ENCODE measurements around the gene SERPINB6. TPM values are rescaled to one million over a fixed set of nuclear protein-coding genes. Genes with fewer than 3 reads are reported as not detected.
"Not testable (repeated sequence)": the region's sequence is repeated elsewhere in the genome, so short reads cannot be mapped to it uniquely, and the experiment has no call there.

Gene SERPINB6
- total and polyA plus RNA-seq, 7 experiments from 2014 or later = 19.7 to 94.2 (median 56.6) TPM

DNA sequence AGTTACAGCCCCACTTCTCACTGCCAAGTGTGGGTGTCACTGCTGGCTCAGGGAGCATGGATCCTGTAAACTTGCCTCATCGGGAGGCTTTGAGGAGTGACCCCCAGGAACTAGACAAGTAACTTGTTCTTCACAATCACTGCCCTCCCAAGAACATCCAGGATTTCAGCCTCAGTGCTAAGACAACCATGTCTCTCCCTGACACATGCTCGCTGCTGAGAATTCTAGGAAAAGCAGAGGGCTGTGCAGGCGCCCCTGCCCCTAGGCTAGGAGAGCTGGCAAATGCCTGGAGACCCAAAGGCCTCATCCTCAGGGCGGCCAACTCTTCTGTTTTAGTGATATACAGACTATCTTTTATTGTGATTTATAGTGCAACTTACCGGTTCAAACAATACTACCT lies 31.9 kb upstream of the SERPINB6 start:
- CTCF ChIA-PET; H3K27me3 ChIP-seq (ENCODE audit: control insufficient read depth in 2 of 2, insufficient read depth in 2 of 2, low read length in 2 of 2); ATAC-seq; H3K27me3 Mint-ChIP-seq; H3K9me3 ChIP-seq (ENCODE audit: control insufficient read depth in 2 of 3, low read length in 3 of 3); H3K4me3 ChIP-seq (ENCODE audit: low read length); DNase-seq; H3K27ac ChIP-seq (ENCODE audit: low read depth, low read length); H3K4me3 Mint-ChIP-seq; H3K9me3 Mint-ChIP-seq: not testable (repeated sequence)
- Histone ChIP-seq H3K36me3 (ENCODE audit: control insufficient read depth in 2 of 3, insufficient read depth in 3 of 3, low read length in 3 of 3) (peaks cover 0 to 30% (median 3%) of the 10 kb centered on the region in 3 experiments), H3K4me1 (ENCODE audit: control insufficient read depth in 2 of 2, insufficient read depth in 2 of 2, low read length in 2 of 2) (peaks cover 5 to 18% of the 10 kb centered on the region in 2 donors)
- POLR2A ChIA-PET = interaction anchor here (0.6 kb wide), 1 partner anchor 65 kb away, joined by 3 read pairs; the partner anchor contains the start of gene RIPK1
- H3K27ac Mint-ChIP-seq = peak overlapping the region in 1 of 9 donors; percentile 27
- peaks cover 12 to 36% (median 30%) of the 10 kb centered on the region in 7 donors for H3K4me1 Mint-ChIP-seq
- peaks cover 4 to 35% (median 31%) of the 10 kb centered on the region in 5 donors for H3K36me3 Mint-ChIP-seq
- intact Hi-C loops (cut with micrococcal nuclease) = loop anchor here in 1 of 2 donors (10.0 kb wide), 1 partner anchor 1772 kb away; the partner anchor contains the start of gene CDYL

GRCh38 chr6:3001773-3002293 lies 30.5 kb upstream of the SERPINB6 start:
- H3K36me3 ChIP-seq (ENCODE audit: control insufficient read depth in 2 of 3, insufficient read depth in 3 of 3, low read length in 3 of 3) = peaks cover 0 to 26% (median 3%) of the 10 kb centered on the region in 3 experiments
- intact Hi-C loops (cut with micrococcal nuclease) = loop anchor here (1.0 to 10.0 kb wide), 2 partner anchors 21 to 1773 kb away; partner anchors contain the start of gene CDYL (in 1 of the 2)
- Mint-ChIP-seq H3K27ac (peak overlapping the region in 4 of 9 donors; percentile 4 to 76 (median 29)), H3K4me3 (peak overlapping the region in 7 of 10 donors; percentile 4 to 50 (median 43)), H3K36me3 (peaks cover 3 to 24% (median 19%) of the 10 kb centered on the region in 5 donors), H3K4me1 (peaks cover 12 to 40% (median 28%) of the 10 kb centered on the region in 7 donors), H3K9me3 (peaks cover 0 to 2% (median 0%) of the 10 kb centered on the region in 11 donors), H3K27me3 (no peaks in the 10 kb centered on the region)
- peak in 6 of 9 donors; percentile 23 to 45 (median 33) for DNase-seq
- no peaks in the 10 kb centered on the region for H3K27me3 ChIP-seq (ENCODE audit: control insufficient read depth in 2 of 2, insufficient read depth in 2 of 2, low read length in 2 of 2)
- no peak overlapping the region for H3K4me3 ChIP-seq (ENCODE audit: low read length)
- H3K4me1 ChIP-seq (ENCODE audit: control insufficient read depth in 2 of 2, insufficient read depth in 2 of 2, low read length in 2 of 2) = peaks cover 5 to 18% of the 10 kb centered on the region in 2 donors
- H3K9me3 ChIP-seq (ENCODE audit: control insufficient read depth in 2 of 3, low read length in 3 of 3) = no peaks in the 10 kb centered on the region
- CTCF ChIA-PET = interaction anchor here (0.6 to 1.7 kb wide), 7 partner anchors 18 to 793 kb away, joined by 3 to 6 read pairs (median 3); no protein-coding TSS in a partner anchor
- POLR2A ChIA-PET = interaction anchor here (0.6 to 4.2 kb wide), 11 partner anchors 8 to 67 kb away, joined by 3 to 53 read pairs (median 7); no protein-coding TSS in a partner anchor
- no peak overlapping the region for H3K27ac ChIP-seq (ENCODE audit: low read depth, low read length)
- peak; percentile 10 for ATAC-seq

- Histone ChIP-seq H3K36me3 (ENCODE audit: control insufficient read depth in 2 of 3, insufficient read depth in 3 of 3, low read length in 3 of 3) (peaks cover 0 to 20% (median under 1%) of the 10 kb centered on the region in 3 experiments), H3K27ac (ENCODE audit: low read depth, low read length) (no peak overlapping the region), H3K4me1 (ENCODE audit: control insufficient read depth in 2 of 2, insufficient read depth in 2 of 2, low read length in 2 of 2) (peaks cover 5 to 18% of the 10 kb centered on the region in 2 donors), H3K4me3 (ENCODE audit: low read length) (no peak overlapping the region), H3K27me3 (ENCODE audit: control insufficient read depth in 2 of 2, insufficient read depth in 2 of 2, low read length in 2 of 2) (no peaks in the 10 kb centered on the region), H3K9me3 (ENCODE audit: control insufficient read depth in 2 of 3, low read length in 3 of 3) (no peaks in the 10 kb centered on the region)
- DNase-seq (no peak), ATAC-seq (no peak)
- intact Hi-C loops (cut with micrococcal nuclease) = loop anchor here in 1 of 2 donors (10.0 kb wide), 1 partner anchor 1774 kb away; the partner anchor contains the start of gene CDYL
- POLR2A ChIA-PET = interaction anchor here (0.6 to 4.2 kb wide), 13 partner anchors 9 to 67 kb away, joined by 3 to 53 read pairs (median 5); no protein-coding TSS in a partner anchor
- Mint-ChIP-seq H3K27ac (peak overlapping the region in 3 of 9 donors; percentile 1 to 85 (median 41)), H3K36me3 (peaks cover 0 to 18% (median 13%) of the 10 kb centered on the region in 5 donors), H3K27me3 (no peaks in the 10 kb centered on the region), H3K4me1 (peaks cover 11 to 39% (median 26%) of the 10 kb centered on the region in 7 donors), H3K4me3 (peak overlapping the region; percentile 83 to 94 (median 90)), H3K9me3 (peaks cover 0 to 2% (median 0%) of the 10 kb centered on the region in 11 donors)
- CTCF ChIA-PET = interaction anchor here (0.6 to 1.7 kb wide), 7 partner anchors 11 to 246 kb away, joined by 3 read pairs; no protein-coding TSS in a partner anchor
Observed at GRCh38 chr6:3001146-3001772, 29.9 kb upstream of the SERPINB6 start.

DNA sequence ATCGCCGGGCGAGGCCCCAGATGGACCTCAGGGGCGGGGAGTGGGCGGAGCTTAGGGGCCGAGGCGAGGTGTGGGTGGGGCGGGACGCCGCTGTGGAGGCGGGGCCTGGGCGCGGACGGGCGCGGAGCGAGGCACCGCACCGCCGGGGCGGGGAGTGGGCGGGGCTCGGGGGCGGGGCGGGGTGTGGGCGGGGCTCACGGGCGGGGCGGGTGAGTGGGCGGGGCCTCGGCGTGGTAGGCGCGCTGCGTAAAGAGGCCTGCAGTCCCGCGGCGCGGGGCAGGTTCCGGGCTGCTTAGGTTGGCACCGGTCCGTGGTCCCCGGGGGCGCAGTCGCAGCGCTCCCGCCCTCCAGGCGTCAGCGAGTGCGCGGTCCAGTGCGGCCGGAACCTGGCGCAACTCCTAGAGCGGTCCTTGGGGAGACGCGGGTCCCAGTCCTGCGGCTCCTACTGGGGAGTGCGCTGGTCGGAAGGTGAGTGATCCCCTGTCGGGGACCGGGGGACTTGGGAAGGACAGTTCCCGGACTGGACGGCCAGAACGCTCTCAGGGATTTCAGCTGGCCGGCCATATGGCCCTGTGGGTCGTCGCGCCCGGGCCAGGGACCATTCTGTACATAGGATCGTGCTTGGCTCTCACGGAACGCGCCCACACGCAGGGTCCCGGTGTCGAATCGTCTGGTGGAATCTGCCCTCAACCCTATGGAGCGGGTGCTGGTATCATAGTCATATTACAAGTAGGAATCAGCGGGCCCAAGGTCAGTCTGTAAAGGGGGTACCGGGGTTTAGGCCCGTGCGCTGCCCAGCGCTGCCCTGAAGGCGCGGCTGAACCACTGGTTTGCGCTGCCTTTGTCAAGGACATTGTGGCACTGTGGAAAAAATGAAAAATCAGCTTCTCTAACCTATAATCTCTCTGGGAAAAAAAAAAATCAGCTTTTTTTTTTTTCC lies 28.5 kb upstream of the SERPINB6 start, which contains the start of gene NQO2:
Gene NQO2 (plus strand): TSS at position 277 of the 940 bp plus-strand sequence. CDS start 6,659 bp downstream, outside the sequence.
- Histone ChIP-seq H3K9me3 (ENCODE audit: control insufficient read depth in 2 of 3, low read length in 3 of 3) (no peaks in the 10 kb centered on the region), H3K27ac (ENCODE audit: low read depth, low read length) (peak within 1 kb of the TSS; percentile 88), H3K36me3 (ENCODE audit: control insufficient read depth in 2 of 3, insufficient read depth in 3 of 3, low read length in 3 of 3) (peaks cover 0 to 10% (median 0%) of the 10 kb centered on the region in 3 experiments), H3K4me1 (ENCODE audit: control insufficient read depth in 2 of 2, insufficient read depth in 2 of 2, low read length in 2 of 2) (peaks cover 5 to 18% of the 10 kb centered on the region in 2 donors), H3K27me3 (ENCODE audit: control insufficient read depth in 2 of 2, insufficient read depth in 2 of 2, low read length in 2 of 2) (no peaks in the 10 kb centered on the region), H3K4me3 (ENCODE audit: low read length) (peak within 1 kb of the TSS; percentile 95)
- H3K4me3 Mint-ChIP-seq = peak within 1 kb of the TSS; percentile 83 to 95 (median 90)
- H3K9me3 Mint-ChIP-seq = peaks cover 0 to 2% (median 0%) of the 10 kb centered on the region in 11 donors
- intact Hi-C loops (cut with micrococcal nuclease) = loop anchor here (1.0 to 10.0 kb wide), 16 partner anchors 10 to 1775 kb away; partner anchors contain the start of genes BPHL (in 2 of the 2), RIPK1 (in 2 of the 2), CDYL (in 1 of the 2) and ECI2 (in 1 of the 2)
- peaks cover 0 to 5% (median 0%) of the 10 kb centered on the region in 5 donors for H3K27me3 Mint-ChIP-seq
- H3K27ac Mint-ChIP-seq = peak within 1 kb of the TSS; percentile 78 to 96 (median 88)
- ChIA-PET CTCF (interaction anchor here (0.7 to 1.7 kb wide), 6 partner anchors 10 to 154 kb away, joined by 3 to 7 read pairs (median 5); no protein-coding TSS in a partner anchor), POLR2A (interaction anchor here (0.6 to 4.2 kb wide), 24 partner anchors 10 to 158 kb away, joined by 3 to 53 read pairs (median 5); partner anchors contain the start of genes RIPK1 and SERPINB1)
- peaks cover 11 to 35% (median 26%) of the 10 kb centered on the region in 7 donors for H3K4me1 Mint-ChIP-seq
- peaks cover 0 to 7% (median 4%) of the 10 kb centered on the region in 5 donors for H3K36me3 Mint-ChIP-seq
- DNase-seq (peak; percentile 68 to 92 (median 81)), ATAC-seq (peak; percentile 91)

- H3K36me3 ChIP-seq (ENCODE audit: control insufficient read depth in 2 of 3, insufficient read depth in 3 of 3, low read length in 3 of 3) = peaks cover 0 to 4% (median 0%) of the 10 kb centered on the region in 3 experiments
- POLR2A ChIA-PET = interaction anchor here (0.6 to 4.2 kb wide), 16 partner anchors 9 to 153 kb away, joined by 3 to 53 read pairs (median 6); partner anchors contain the start of gene RIPK1
- Mint-ChIP-seq H3K4me3 (peak overlapping the region; percentile 83 to 95 (median 90)), H3K36me3 (peaks cover 0 to 7% (median 0%) of the 10 kb centered on the region in 5 donors), H3K4me1 (peaks cover 11 to 35% (median 26%) of the 10 kb centered on the region in 7 donors), H3K9me3 (peaks cover 0 to 2% (median 0%) of the 10 kb centered on the region in 11 donors), H3K27me3 (peaks cover 0 to 5% (median 0%) of the 10 kb centered on the region in 5 donors), H3K27ac (peak overlapping the region; percentile 78 to 95 (median 85))
- H3K4me1 ChIP-seq (ENCODE audit: control insufficient read depth in 2 of 2, insufficient read depth in 2 of 2, low read length in 2 of 2) = peaks cover 5 to 18% of the 10 kb centered on the region in 2 donors
- H3K9me3 ChIP-seq (ENCODE audit: control insufficient read depth in 2 of 3, low read length in 3 of 3) = no peaks in the 10 kb centered on the region
- peak; percentile 28 for ATAC-seq
- CTCF ChIA-PET = interaction anchor here (0.7 to 1.7 kb wide), 5 partner anchors 9 to 153 kb away, joined by 3 to 7 read pairs (median 6); no protein-coding TSS in a partner anchor
- peak overlapping the region; percentile 78 for H3K27ac ChIP-seq (ENCODE audit: low read depth, low read length)
- no peak for DNase-seq
- H3K4me3 ChIP-seq (ENCODE audit: low read length) = peak overlapping the region; percentile 69
- no peaks in the 10 kb centered on the region for H3K27me3 ChIP-seq (ENCODE audit: control insufficient read depth in 2 of 2, insufficient read depth in 2 of 2, low read length in 2 of 2)
- intact Hi-C loops (cut with micrococcal nuclease) = loop anchor here (1.0 to 5.0 kb wide), 14 partner anchors 9 to 734 kb away; partner anchors contain the start of genes BPHL (in 2 of the 2), RIPK1 (in 2 of the 2), TUBB2A (in 1 of the 2) and WRNIP1 (in 1 of the 2)
Observed at GRCh38 chr6:2998998-2999617, 27.7 kb upstream of the SERPINB6 start.

Measured in naive thymus-derived CD4-positive, alpha-beta T cell (primary cell).